UCSD-AML1 (cell line): ENCODE results near the gene NLGN4X.
"Not testable (repeated sequence)": the region's sequence is repeated elsewhere in the genome, so short reads cannot be mapped to it uniquely, and the experiment has no call there.

Experiments
- DNase-seq: peaks from one replicate; lab custom pipeline; 2025; ENCODE audit not compliant: unreplicated experiment; lab: John Stamatoyannopoulos, UW

The NLGN4X gene

GRCh38 chrX:6015423-6015822, 213.2 kb downstream of the NLGN4X start:
- DNase-seq, result no peak

GRCh38 chrX:6012357-6012756, 216.3 kb downstream of the NLGN4X start:
- DNase-seq, result no peak

GRCh38 chrX:6005856-6006255, 222.8 kb downstream of the NLGN4X start:
- DNase-seq, result no peak

GRCh38 chrX:6004529-6004928, 224.1 kb downstream of the NLGN4X start:
- DNase-seq, result no peak

- no peak for DNase-seq
These were observed 226.6 kb downstream of the NLGN4X start for GRCh38 chrX:6002056-6002455.

GRCh38 chrX:5998901-5999300, 229.8 kb downstream of the NLGN4X start:
- DNase-seq, result no peak

GRCh38 chrX:5998456-5998855, 230.2 kb downstream of the NLGN4X start:
- DNase-seq, result no peak

- DNase-seq, result no peak
These were observed 237.3 kb downstream of the NLGN4X start for GRCh38 chrX:5991393-5991792.

- no peak for DNase-seq
These were observed 249.3 kb downstream of the NLGN4X start for GRCh38 chrX:5979338-5979737.

GRCh38 chrX:5976332-5976731, 252.3 kb downstream of the NLGN4X start:
- no peak for DNase-seq

GRCh38 chrX:5971300-5971699, 257.4 kb downstream of the NLGN4X start:
- DNase-seq, result no peak

GRCh38 chrX:5965406-5965805, 263.3 kb downstream of the NLGN4X start:
- DNase-seq, result no peak

GRCh38 chrX:5959286-5959685, 269.4 kb downstream of the NLGN4X start:
- DNase-seq, result no peak

GRCh38 chrX:5958523-5958922, 270.1 kb downstream of the NLGN4X start:
- no peak for DNase-seq

- no peak for DNase-seq
These were observed 271.2 kb downstream of the NLGN4X start for GRCh38 chrX:5957506-5957905.

GRCh38 chrX:5936438-5936837, 292.2 kb downstream of the NLGN4X start:
- DNase-seq, result no peak

- DNase-seq, result no peak
These were observed 300.4 kb downstream of the NLGN4X start for GRCh38 chrX:5928224-5928623.

- DNase-seq, result peak; percentile 19
These were observed 311.7 kb downstream of the NLGN4X start for GRCh38 chrX:5916945-5917344.

- no peak for DNase-seq
These were observed 312.9 kb downstream of the NLGN4X start for GRCh38 chrX:5915783-5916182.

GRCh38 chrX:5907207-5907606, 321.5 kb downstream of the NLGN4X start:
- DNase-seq, result no peak

GRCh38 chrX:5903586-5904190, 325.0 kb downstream of the NLGN4X start:
- not testable (repeated sequence) for DNase-seq

- DNase-seq, result no peak
These were observed 330.2 kb downstream of the NLGN4X start for GRCh38 chrX:5898463-5898862.

GRCh38 chrX:5891378-5891777, 337.3 kb downstream of the NLGN4X start:
- no peak for DNase-seq
